GM12865 (cell line): ENCODE measurements around the gene AQP6.

Experiments used
- DNase-seq: peaks from one replicate; pipeline ENCODE4 v3.0.0; 2010; ENCODE audit warnings: low read depth
- H3K4me3 ChIP-seq: 2 replicates; pipeline ENCODE4 v1.5.1; 2011; ENCODE audit warnings: mild to moderate bottlenecking, low read depth, low read length, control low read depth
- CTCF ChIP-seq: IDR thresholded peaks from 2 replicates; pipeline ENCODE4 v1.5.1; 2011; ENCODE audit warnings: low read length, control low read depth, low read depth, inconsistent platforms; ENCODE audit not compliant: insufficient read depth; ENCODE audit errors: missing control alignments

AQP6 gene

GRCh38 chr12:49972641-49973360 lies at the start of gene AQP6:
TSS of gene AQP6 (plus strand) at chr12:49972947. CDS start at chr12:49973174, 227 bp downstream.
- H3K4me3 ChIP-seq = no peak within 1 kb of the TSS
- no peak for DNase-seq
- TF ChIP-seq CTCF = no peak

GRCh38 chr12:49923035-49923644 lies 49.6 kb upstream of the AQP6 start:
- DNase-seq = no peak
- no peak for TF ChIP-seq CTCF
- no peak overlapping the region for H3K4me3 ChIP-seq

GRCh38 chr12:49923880-49924556 lies 48.7 kb upstream of the AQP6 start:
- DNase-seq = no peak
- no peak overlapping the region for H3K4me3 ChIP-seq
- no peak for TF ChIP-seq CTCF

GRCh38 chr12:49924628-49925246 lies 48.0 kb upstream of the AQP6 start:
- DNase-seq = no peak
- no peak overlapping the region for H3K4me3 ChIP-seq
- no peak for TF ChIP-seq CTCF

- DNase-seq = no peak
- TF ChIP-seq CTCF = no peak
- H3K4me3 ChIP-seq = no peak overlapping the region
Observed at GRCh38 chr12:49925433-49926204, 47.1 kb upstream of the AQP6 start.

GRCh38 chr12:49928471-49928870 lies 44.3 kb upstream of the AQP6 start:
- no peak for TF ChIP-seq CTCF
- no peak overlapping the region for H3K4me3 ChIP-seq
- no peak for DNase-seq
